Measurements from ENCODE around the gene MYCBPAP. TPM values are rescaled to one million over a fixed set of nuclear protein-coding genes. Genes with fewer than 3 reads are reported as not detected.

The MYCBPAP gene
- total RNA-seq, 1 experiment from 2014 or later, result 0.19 TPM

GRCh38 chr17:50557630-50558029 is 49.4 kb downstream of the MYCBPAP start:
- H3K4me1 Mint-ChIP-seq (ENCODE audit: insufficient read depth, unreplicated experiment), result no peaks in the 10 kb centered on the region
- ChIA-PET POLR2A (no interaction called here), CTCF (interaction anchor here (0.6 to 1.0 kb wide), 2 partner anchors 70 to 139 kb away, joined by 3 to 5 read pairs; no protein-coding TSS in a partner anchor)
- intact Hi-C loops (cut with micrococcal nuclease), result no loop called here
- no peaks in the 10 kb centered on the region for H3K9me3 Mint-ChIP-seq (ENCODE audit: unreplicated experiment)
- no TSS peak for BruUV-seq (replicated peaks)
- peaks cover 10% of the 10 kb centered on the region for H3K27me3 Mint-ChIP-seq (ENCODE audit: insufficient read depth, unreplicated experiment)
- no peak for DNase-seq (ENCODE audit: unreplicated experiment)
- no peak overlapping the region for H3K27ac Mint-ChIP-seq (ENCODE audit: low read depth, unreplicated experiment)
- TF ChIP-seq CTCF (IDR thresholded peaks at IDR 0.05; ENCODE audit: unreplicated experiment), result no peak
- no peaks in the 10 kb centered on the region for H3K36me3 Mint-ChIP-seq (ENCODE audit: insufficient read depth, unreplicated experiment)
- H3K4me3 Mint-ChIP-seq (ENCODE audit: unreplicated experiment), result no peak overlapping the region

- POLR2A ChIA-PET, result no interaction called here
- Mint-ChIP-seq H3K27ac (ENCODE audit: low read depth, unreplicated experiment) (no peak overlapping the region), H3K4me3 (ENCODE audit: unreplicated experiment) (no peak overlapping the region), H3K9me3 (ENCODE audit: unreplicated experiment) (no peaks in the 10 kb centered on the region), H3K36me3 (ENCODE audit: insufficient read depth, unreplicated experiment) (no peaks in the 10 kb centered on the region), H3K4me1 (ENCODE audit: insufficient read depth, unreplicated experiment) (no peaks in the 10 kb centered on the region), H3K27me3 (ENCODE audit: insufficient read depth, unreplicated experiment) (peaks cover 15% of the 10 kb centered on the region)
- DNase-seq (ENCODE audit: unreplicated experiment), result no peak
- no peak for TF ChIP-seq CTCF (IDR thresholded peaks at IDR 0.05; ENCODE audit: unreplicated experiment)
- BruUV-seq (replicated peaks), result no TSS peak
- CTCF ChIA-PET, result interaction anchor here (0.6 to 1.0 kb wide), 2 partner anchors 69 to 138 kb away, joined by 3 to 5 read pairs; no protein-coding TSS in a partner anchor
- intact Hi-C loops (cut with micrococcal nuclease), result no loop called here
Measured at GRCh38 chr17:50558091-50558490, 49.9 kb downstream of the MYCBPAP start.

- POLR2A ChIA-PET, result no interaction called here
- CTCF ChIA-PET, result no interaction called here
- no peak overlapping the region for H3K27ac Mint-ChIP-seq (ENCODE audit: low read depth, unreplicated experiment)
- H3K27me3 Mint-ChIP-seq (ENCODE audit: insufficient read depth, unreplicated experiment), result peaks cover 19% of the 10 kb centered on the region
- H3K4me1 Mint-ChIP-seq (ENCODE audit: insufficient read depth, unreplicated experiment), result no peaks in the 10 kb centered on the region
- H3K36me3 Mint-ChIP-seq (ENCODE audit: insufficient read depth, unreplicated experiment), result no peaks in the 10 kb centered on the region
- no peak overlapping the region for H3K4me3 Mint-ChIP-seq (ENCODE audit: unreplicated experiment)
- BruUV-seq (replicated peaks), result no TSS peak
- no peak for DNase-seq (ENCODE audit: unreplicated experiment)
- TF ChIP-seq CTCF (IDR thresholded peaks at IDR 0.05; ENCODE audit: unreplicated experiment), result no peak
- H3K9me3 Mint-ChIP-seq (ENCODE audit: unreplicated experiment), result no peaks in the 10 kb centered on the region
- intact Hi-C loops (cut with micrococcal nuclease), result no loop called here
Measured at GRCh38 chr17:50558581-50558940, 50.3 kb downstream of the MYCBPAP start.

- BruUV-seq (replicated peaks), result no TSS peak
- intact Hi-C loops (cut with micrococcal nuclease), result no loop called here
- DNase-seq (ENCODE audit: unreplicated experiment), result no peak
- Mint-ChIP-seq H3K27me3 (ENCODE audit: insufficient read depth, unreplicated experiment) (peaks cover 25% of the 10 kb centered on the region), H3K36me3 (ENCODE audit: insufficient read depth, unreplicated experiment) (no peaks in the 10 kb centered on the region), H3K9me3 (ENCODE audit: unreplicated experiment) (no peaks in the 10 kb centered on the region), H3K4me1 (ENCODE audit: insufficient read depth, unreplicated experiment) (no peaks in the 10 kb centered on the region), H3K27ac (ENCODE audit: low read depth, unreplicated experiment) (no peak overlapping the region), H3K4me3 (ENCODE audit: unreplicated experiment) (no peak overlapping the region)
- ChIA-PET POLR2A (no interaction called here), CTCF (interaction anchor here (0.7 to 1.4 kb wide), 4 partner anchors 8 to 102 kb away, joined by 3 to 4 read pairs (median 4); partner anchors contain the start of gene SPATA20)
- TF ChIP-seq CTCF (IDR thresholded peaks at IDR 0.05; ENCODE audit: unreplicated experiment), result no peak
Measured at GRCh38 chr17:50558941-50559614, 50.8 kb downstream of the MYCBPAP start.

Data from MCF 10A (cell line).